HepG2 (cell line): ENCODE data around the gene KDM1B.

Source experiments
- BHLHE40 ChIP-seq: IDR thresholded peaks from 2 replicates; pipeline ENCODE4 v1.6.1; 2011; ENCODE audit warnings: low read length, improper control_type of control experiment
- BRCA1 ChIP-seq: sonication (generic); formaldehyde crosslinking; IDR thresholded peaks from 2 replicates; pipeline ENCODE4 v1.4.0; 2020; ENCODE audit warnings: missing genetic modification reagents
- CCAR2 ChIP-seq: fragments of 200-400 bp; formaldehyde crosslinking; optimal IDR thresholded peaks from 2 replicates; pipeline ENCODE3; 2018; ENCODE audit warnings: low read depth, mild to moderate bottlenecking, low read length, moderate library complexity
- KDM5A ChIP-seq: fragments of 200-600 bp; sonication (generic); IDR thresholded peaks from 2 replicates; pipeline ENCODE4 v1.7.0; 2018; ENCODE audit warnings: antibody characterized with exemption, mild to moderate bottlenecking, low read length, borderline replicate concordance
- NFE2L1 ChIP-seq: sonication (generic); formaldehyde crosslinking; IDR thresholded peaks from 2 replicates; pipeline ENCODE4 v1.4.0; 2020; ENCODE audit warnings: missing genetic modification reagents, mild to moderate bottlenecking, borderline replicate concordance
- RBFOX2 ChIP-seq: fragments of 200-400 bp; formaldehyde crosslinking; IDR thresholded peaks from 2 replicates; pipeline ENCODE4 v1.6.1; 2017; ENCODE audit warnings: low read depth, mild to moderate bottlenecking, low read length
- RXRA ChIP-seq: sonication (generic); formaldehyde crosslinking; IDR thresholded peaks from 2 replicates; pipeline ENCODE4 v1.5.1; 2020; ENCODE audit warnings: missing genetic modification reagents
- TAF1 ChIP-seq: sonication (generic); formaldehyde crosslinking; IDR thresholded peaks from 2 replicates; pipeline ENCODE4 v1.4.0; 2020; ENCODE audit warnings: missing genetic modification reagents
- ZBTB21 ChIP-seq: sonication (generic); formaldehyde crosslinking; IDR thresholded peaks from 2 replicates; pipeline ENCODE4 v1.4.0; 2020; ENCODE audit warnings: missing genetic modification reagents
- TF ChIP-seq, protein P1 (sequence below): sonication (generic); formaldehyde crosslinking; IDR thresholded peaks from 2 replicates; pipeline ENCODE4 v1.4.0; 2020; ENCODE audit warnings: mild to moderate bottlenecking, missing genetic modification reagents
- TF ChIP-seq, protein P2 (sequence below): sonication (generic); formaldehyde crosslinking; IDR thresholded peaks from 2 replicates; pipeline ENCODE4 v1.5.0; 2020; ENCODE audit warnings: missing genetic modification reagents
- TF ChIP-seq, protein P3 (sequence below): sonication (generic); formaldehyde crosslinking; IDR thresholded peaks from 2 replicates; pipeline ENCODE4 v1.5.1; 2020; ENCODE audit warnings: missing genetic modification reagents, mild to moderate bottlenecking, borderline replicate concordance
- TF ChIP-seq, protein P4 (sequence below): sonication (generic); formaldehyde crosslinking; IDR thresholded peaks from 2 replicates; pipeline ENCODE4 v1.5.0; 2020; ENCODE audit warnings: mild to moderate bottlenecking, missing genetic modification reagents, moderate library complexity
- TF ChIP-seq, protein P5 (sequence below): sonication (generic); formaldehyde crosslinking; IDR thresholded peaks from 2 replicates; pipeline ENCODE4 v1.4.0; 2020; ENCODE audit warnings: missing genetic modification reagents

DNA sequence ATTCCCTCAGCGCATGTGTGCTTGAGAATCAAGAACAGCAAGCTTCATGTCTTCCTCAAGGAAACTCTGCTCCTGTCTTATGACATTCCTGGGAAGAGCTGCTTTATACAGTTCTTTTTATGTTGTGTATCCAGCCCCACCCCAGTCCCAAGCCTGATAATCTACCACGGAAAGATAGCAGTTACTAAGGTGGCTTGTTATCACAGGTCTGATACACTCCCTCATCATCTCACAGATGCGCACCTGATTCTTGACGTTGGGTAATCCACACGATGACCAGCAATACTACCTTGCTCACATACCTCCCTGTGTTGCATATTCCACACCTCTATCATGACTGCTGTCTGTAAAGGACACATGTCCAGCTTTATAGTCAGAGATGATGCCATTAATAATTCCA is 36.0 kb upstream of the KDM1B start:
- TF ChIP-seq, protein P1, sequence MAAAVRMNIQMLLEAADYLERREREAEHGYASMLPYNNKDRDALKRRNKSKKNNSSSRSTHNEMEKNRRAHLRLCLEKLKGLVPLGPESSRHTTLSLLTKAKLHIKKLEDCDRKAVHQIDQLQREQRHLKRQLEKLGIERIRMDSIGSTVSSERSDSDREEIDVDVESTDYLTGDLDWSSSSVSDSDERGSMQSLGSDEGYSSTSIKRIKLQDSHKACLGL (CRISPR knock-in tag) = no peak
- TF ChIP-seq BHLHE40 = no peak
- TF ChIP-seq TAF1 (CRISPR knock-in tag) = no peak
- no peak for TF ChIP-seq RXRA (CRISPR knock-in tag)
- TF ChIP-seq, protein P2, sequence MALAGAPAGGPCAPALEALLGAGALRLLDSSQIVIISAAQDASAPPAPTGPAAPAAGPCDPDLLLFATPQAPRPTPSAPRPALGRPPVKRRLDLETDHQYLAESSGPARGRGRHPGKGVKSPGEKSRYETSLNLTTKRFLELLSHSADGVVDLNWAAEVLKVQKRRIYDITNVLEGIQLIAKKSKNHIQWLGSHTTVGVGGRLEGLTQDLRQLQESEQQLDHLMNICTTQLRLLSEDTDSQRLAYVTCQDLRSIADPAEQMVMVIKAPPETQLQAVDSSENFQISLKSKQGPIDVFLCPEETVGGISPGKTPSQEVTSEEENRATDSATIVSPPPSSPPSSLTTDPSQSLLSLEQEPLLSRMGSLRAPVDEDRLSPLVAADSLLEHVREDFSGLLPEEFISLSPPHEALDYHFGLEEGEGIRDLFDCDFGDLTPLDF (CRISPR knock-in tag) = no peak
- TF ChIP-seq RBFOX2 = no peak
- no peak for TF ChIP-seq KDM5A
- TF ChIP-seq, protein P3, sequence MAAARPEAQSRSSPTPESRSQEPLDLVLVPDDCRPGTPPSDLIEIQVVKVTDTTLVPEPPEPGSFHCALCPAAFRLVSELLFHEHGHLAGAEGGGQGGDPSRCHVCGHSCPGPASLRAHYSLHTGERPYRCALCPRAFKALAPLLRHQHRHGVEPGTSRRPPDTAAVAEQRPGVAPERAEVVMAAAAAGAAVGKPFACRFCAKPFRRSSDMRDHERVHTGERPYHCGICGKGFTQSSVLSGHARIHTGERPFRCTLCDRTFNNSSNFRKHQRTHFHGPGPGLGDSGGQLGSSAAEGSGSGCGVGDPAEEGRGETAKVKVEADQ (CRISPR knock-in tag) = no peak
- TF ChIP-seq, protein P4, sequence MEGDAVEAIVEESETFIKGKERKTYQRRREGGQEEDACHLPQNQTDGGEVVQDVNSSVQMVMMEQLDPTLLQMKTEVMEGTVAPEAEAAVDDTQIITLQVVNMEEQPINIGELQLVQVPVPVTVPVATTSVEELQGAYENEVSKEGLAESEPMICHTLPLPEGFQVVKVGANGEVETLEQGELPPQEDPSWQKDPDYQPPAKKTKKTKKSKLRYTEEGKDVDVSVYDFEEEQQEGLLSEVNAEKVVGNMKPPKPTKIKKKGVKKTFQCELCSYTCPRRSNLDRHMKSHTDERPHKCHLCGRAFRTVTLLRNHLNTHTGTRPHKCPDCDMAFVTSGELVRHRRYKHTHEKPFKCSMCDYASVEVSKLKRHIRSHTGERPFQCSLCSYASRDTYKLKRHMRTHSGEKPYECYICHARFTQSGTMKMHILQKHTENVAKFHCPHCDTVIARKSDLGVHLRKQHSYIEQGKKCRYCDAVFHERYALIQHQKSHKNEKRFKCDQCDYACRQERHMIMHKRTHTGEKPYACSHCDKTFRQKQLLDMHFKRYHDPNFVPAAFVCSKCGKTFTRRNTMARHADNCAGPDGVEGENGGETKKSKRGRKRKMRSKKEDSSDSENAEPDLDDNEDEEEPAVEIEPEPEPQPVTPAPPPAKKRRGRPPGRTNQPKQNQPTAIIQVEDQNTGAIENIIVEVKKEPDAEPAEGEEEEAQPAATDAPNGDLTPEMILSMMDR (CRISPR knock-in tag) = no peak
- no peak for TF ChIP-seq BRCA1 (CRISPR knock-in tag)
- no peak for TF ChIP-seq NFE2L1 (CRISPR knock-in tag)
- TF ChIP-seq, protein P5, sequence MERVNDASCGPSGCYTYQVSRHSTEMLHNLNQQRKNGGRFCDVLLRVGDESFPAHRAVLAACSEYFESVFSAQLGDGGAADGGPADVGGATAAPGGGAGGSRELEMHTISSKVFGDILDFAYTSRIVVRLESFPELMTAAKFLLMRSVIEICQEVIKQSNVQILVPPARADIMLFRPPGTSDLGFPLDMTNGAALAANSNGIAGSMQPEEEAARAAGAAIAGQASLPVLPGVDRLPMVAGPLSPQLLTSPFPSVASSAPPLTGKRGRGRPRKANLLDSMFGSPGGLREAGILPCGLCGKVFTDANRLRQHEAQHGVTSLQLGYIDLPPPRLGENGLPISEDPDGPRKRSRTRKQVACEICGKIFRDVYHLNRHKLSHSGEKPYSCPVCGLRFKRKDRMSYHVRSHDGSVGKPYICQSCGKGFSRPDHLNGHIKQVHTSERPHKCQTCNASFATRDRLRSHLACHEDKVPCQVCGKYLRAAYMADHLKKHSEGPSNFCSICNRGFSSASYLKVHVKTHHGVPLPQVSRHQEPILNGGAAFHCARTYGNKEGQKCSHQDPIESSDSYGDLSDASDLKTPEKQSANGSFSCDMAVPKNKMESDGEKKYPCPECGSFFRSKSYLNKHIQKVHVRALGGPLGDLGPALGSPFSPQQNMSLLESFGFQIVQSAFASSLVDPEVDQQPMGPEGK (CRISPR knock-in tag) = no peak
- TF ChIP-seq CCAR2 = no peak
- no peak for TF ChIP-seq ZBTB21
